ENCODE results near the gene SPTBN4.

Gene SPTBN4

GRCh38 chr19:40616178-40616577 lies 149.4 kb downstream of the SPTBN4 start:
- no peak for TF ChIP-seq EGR1 (IDR thresholded peaks at IDR 0.05)

GRCh38 chr19:40616941-40617340 lies 150.1 kb downstream of the SPTBN4 start:
- no peak for TF ChIP-seq TEAD4 (IDR thresholded peaks at IDR 0.05)
- no peak for TF ChIP-seq USF1 (IDR thresholded peaks at IDR 0.05)
- TF ChIP-seq TCF12 (IDR thresholded peaks at IDR 0.05; ENCODE audit: low read depth), result no peak
- no peak for TF ChIP-seq CEBPB (IDR thresholded peaks at IDR 0.05)
- TF ChIP-seq RAD21 (IDR thresholded peaks at IDR 0.05; ENCODE audit: low read depth), result no peak
- no peak for TF ChIP-seq YY1 (IDR thresholded peaks at IDR 0.05; ENCODE audit: low read depth)
- TF ChIP-seq NFIC (IDR thresholded peaks at IDR 0.05), result no peak
- no peak for TF ChIP-seq REST (IDR thresholded peaks at IDR 0.05; ENCODE audit: low read depth)
- no peak for TF ChIP-seq ZBTB7A (IDR thresholded peaks at IDR 0.05; ENCODE audit: low read depth)
- TF ChIP-seq TAF1 (IDR thresholded peaks at IDR 0.05; ENCODE audit: low read depth), result no peak
- TF ChIP-seq EP300 (IDR thresholded peaks at IDR 0.05; ENCODE audit: borderline replicate concordance), result no peak
- TF ChIP-seq CREB1 (IDR thresholded peaks at IDR 0.05; ENCODE audit: low read depth), result no peak

GRCh38 chr19:40617961-40618360 lies 151.2 kb downstream of the SPTBN4 start:
- TF ChIP-seq CREB1 (IDR thresholded peaks at IDR 0.05; ENCODE audit: low read depth), result no peak
- no peak for TF ChIP-seq TCF12 (IDR thresholded peaks at IDR 0.05; ENCODE audit: low read depth)
- TF ChIP-seq REST (IDR thresholded peaks at IDR 0.05; ENCODE audit: low read depth), result no peak
- TF ChIP-seq EP300 (IDR thresholded peaks at IDR 0.05; ENCODE audit: borderline replicate concordance), result no peak
- no peak for TF ChIP-seq CEBPB (IDR thresholded peaks at IDR 0.05)
- no peak for TF ChIP-seq EGR1 (IDR thresholded peaks at IDR 0.05)
- TF ChIP-seq YY1 (IDR thresholded peaks at IDR 0.05; ENCODE audit: low read depth), result no peak
- TF ChIP-seq USF1 (IDR thresholded peaks at IDR 0.05), result no peak
- TF ChIP-seq TAF1 (IDR thresholded peaks at IDR 0.05; ENCODE audit: low read depth), result no peak
- TF ChIP-seq MAX (IDR thresholded peaks at IDR 0.05), result no peak
- TF ChIP-seq ZBTB7A (IDR thresholded peaks at IDR 0.05; ENCODE audit: low read depth), result no peak
- TF ChIP-seq TEAD4 (IDR thresholded peaks at IDR 0.05), result no peak
- no peak for TF ChIP-seq FOXM1 (IDR thresholded peaks at IDR 0.05; ENCODE audit: borderline replicate concordance, low read depth)
- no peak for TF ChIP-seq RAD21 (IDR thresholded peaks at IDR 0.05; ENCODE audit: low read depth)
- no peak for TF ChIP-seq NFIC (IDR thresholded peaks at IDR 0.05)

GRCh38 chr19:40619333-40620160 lies 152.7 kb downstream of the SPTBN4 start:
- no peak for TF ChIP-seq FOXM1 (IDR thresholded peaks at IDR 0.05; ENCODE audit: borderline replicate concordance, low read depth)

GRCh38 chr19:40620161-40620485 lies 153.3 kb downstream of the SPTBN4 start:
- TF ChIP-seq CREB1 (IDR thresholded peaks at IDR 0.05; ENCODE audit: low read depth) (no peak), TCF12 (IDR thresholded peaks at IDR 0.05; ENCODE audit: low read depth) (no peak), TEAD4 (IDR thresholded peaks at IDR 0.05) (no peak)

- no peak for TF ChIP-seq TEAD4 (IDR thresholded peaks at IDR 0.05)
Observed at GRCh38 chr19:40621283-40621682, 154.5 kb downstream of the SPTBN4 start.

GRCh38 chr19:40621966-40622772 lies 155.4 kb downstream of the SPTBN4 start:
- TF ChIP-seq YY1 (IDR thresholded peaks at IDR 0.05; ENCODE audit: low read depth), result no peak
- TF ChIP-seq TCF12 (IDR thresholded peaks at IDR 0.05; ENCODE audit: low read depth), result no peak

Data from Ishikawa (cell line).